ENCODE measurements around the gene ADAMTS4. TPM values are rescaled to one million over a fixed set of nuclear protein-coding genes. Genes with fewer than 3 reads are reported as not detected.

ADAMTS4 gene
- total RNA-seq, 4 donors from 2014 or later: 16.8 to 79.3 (median 33.9) TPM

GRCh38 chr1:161191971-161192370 lies 6.9 kb downstream of the ADAMTS4 start:
- TF ChIP-seq CTCF (IDR thresholded peaks at IDR 0.05; ENCODE audit: low read depth): no peak

- TF ChIP-seq CTCF (IDR thresholded peaks at IDR 0.05; ENCODE audit: low read depth): no peak
Observed at GRCh38 chr1:161190962-161191521, 7.8 kb downstream of the ADAMTS4 start.

- no peak for TF ChIP-seq CTCF (IDR thresholded peaks at IDR 0.05; ENCODE audit: low read depth)
Observed at GRCh38 chr1:161189036-161189435, 9.8 kb downstream of the ADAMTS4 start.

- no peak for TF ChIP-seq CTCF (IDR thresholded peaks at IDR 0.05; ENCODE audit: low read depth)
Observed at GRCh38 chr1:161188381-161188780, 10.5 kb downstream of the ADAMTS4 start.

- TF ChIP-seq CTCF (IDR thresholded peaks at IDR 0.05; ENCODE audit: low read depth): no peak
Observed at GRCh38 chr1:161187311-161187710, 11.5 kb downstream of the ADAMTS4 start.

GRCh38 chr1:161185732-161186311 lies 13.0 kb downstream of the ADAMTS4 start:
- no peak for TF ChIP-seq CTCF (IDR thresholded peaks at IDR 0.05; ENCODE audit: low read depth)

GRCh38 chr1:161185282-161185682 lies 13.6 kb downstream of the ADAMTS4 start:
- TF ChIP-seq CTCF (IDR thresholded peaks at IDR 0.05; ENCODE audit: low read depth): no peak
